Stimulated activated CD4-positive, alpha-beta T cell treated with anti-CD3 and anti-CD28 coated beads, TNF-alpha, amount 100 ng/mL, for 4 hours (primary cell): Measurements from ENCODE around the gene BCL2.

Source experiments
- DNase-seq, 3 experiments: peaks; one replicate each; pipeline ENCODE4 v3.0.0-alpha.2; 2020; ENCODE audit warnings: low read depth in 3 of 3

The BCL2 gene

GRCh38 chr18:63286926-63287325 is 32.6 kb downstream of the BCL2 start:
- no peak for DNase-seq

GRCh38 chr18:63284827-63285733 is 34.5 kb downstream of the BCL2 start:
- DNase-seq: no peak

- no peak for DNase-seq
Measured at GRCh38 chr18:63284173-63284799, 35.3 kb downstream of the BCL2 start.

- DNase-seq: no peak
Measured at GRCh38 chr18:63283305-63284094, 36.1 kb downstream of the BCL2 start.

GRCh38 chr18:63282793-63283192 is 36.8 kb downstream of the BCL2 start:
- no peak for DNase-seq

- DNase-seq: no peak
Measured at GRCh38 chr18:63273222-63273927, 46.2 kb downstream of the BCL2 start.

GRCh38 chr18:63272638-63273037 is 46.9 kb downstream of the BCL2 start:
- no peak for DNase-seq

- no peak for DNase-seq
Measured at GRCh38 chr18:63271881-63272299, 47.7 kb downstream of the BCL2 start.

- no peak for DNase-seq
Measured at GRCh38 chr18:63271148-63271547, 48.4 kb downstream of the BCL2 start.

- no peak for DNase-seq
Measured at GRCh38 chr18:63267975-63268721, 51.4 kb downstream of the BCL2 start.

GRCh38 chr18:63266888-63267790 is 52.4 kb downstream of the BCL2 start:
- no peak for DNase-seq

- no peak for DNase-seq
Measured at GRCh38 chr18:63265326-63265725, 54.2 kb downstream of the BCL2 start.

GRCh38 chr18:63264871-63265270 is 54.7 kb downstream of the BCL2 start:
- no peak for DNase-seq

- no peak for DNase-seq
Measured at GRCh38 chr18:63263444-63263843, 56.1 kb downstream of the BCL2 start.

GRCh38 chr18:63262369-63263335 is 56.9 kb downstream of the BCL2 start:
- no peak for DNase-seq

GRCh38 chr18:63261029-63261428 is 58.5 kb downstream of the BCL2 start:
- no peak for DNase-seq

GRCh38 chr18:63260380-63260754 is 59.2 kb downstream of the BCL2 start:
- no peak for DNase-seq

- DNase-seq: no peak
Measured at GRCh38 chr18:63259567-63260379, 59.8 kb downstream of the BCL2 start.
